ENCODE measurements around the gene MUC15.

- TF ChIP-seq CTCF (IDR thresholded peaks at IDR 0.05) (no peak), POLR2A (IDR thresholded peaks at IDR 0.05) (no peak)
These were observed 48.4 kb upstream of the MUC15 start for GRCh38 chr11:26620282-26621045.

Measured in right lobe of liver (tissue), 4 donors.